Umbilical cord (tissue), 2 donors: ENCODE results near the gene THSD4. TPM values are rescaled to one million over a fixed set of nuclear protein-coding genes. Genes with fewer than 3 reads are reported as not detected.
A peak's percentile ranks its signal among the peaks of the same experiment; 100 is the strongest.

ENCODE experiments used
- DNase-seq: peaks from one replicate; pipeline ENCODE4 v3.0.0-alpha.2; 2015; ENCODE audit warnings: low spot score
- total RNA-seq: library from RNA; depleted of rRNA; stranded (reverse); fragments of >200 nt; gene quantifications from one replicate; pipeline ENCODE4 v1.2.3, GENCODE V29; 2014; ENCODE audit warnings: low replicate concordance; ENCODE audit not compliant: insufficient read depth

The THSD4 gene
- total RNA-seq, 1 donor from 2014 or later, result 9.1 TPM

GRCh38 chr15:71097890-71098289 lies 17.4 kb upstream of the THSD4 start:
- no peak for DNase-seq

GRCh38 chr15:71098920-71099319 lies 16.4 kb upstream of the THSD4 start:
- no peak for DNase-seq

- no peak for DNase-seq
Observed at GRCh38 chr15:71103102-71103676, 12.1 kb upstream of the THSD4 start.

GRCh38 chr15:71104636-71105035 lies 10.6 kb upstream of the THSD4 start:
- no peak for DNase-seq

GRCh38 chr15:71105444-71105843 lies 9.8 kb upstream of the THSD4 start:
- no peak for DNase-seq

- DNase-seq, result no peak
Observed at GRCh38 chr15:71106802-71107500, 8.3 kb upstream of the THSD4 start.

GRCh38 chr15:71107501-71107815 lies 7.8 kb upstream of the THSD4 start:
- no peak for DNase-seq

- peak; percentile 82 for DNase-seq
Observed at GRCh38 chr15:71109130-71109529, 6.1 kb upstream of the THSD4 start.

- DNase-seq, result no peak
Observed at GRCh38 chr15:71109905-71110304, 5.4 kb upstream of the THSD4 start.

- no peak for DNase-seq
Observed at GRCh38 chr15:71110405-71111180, 4.7 kb upstream of the THSD4 start.

GRCh38 chr15:71111181-71111565 lies 4.1 kb upstream of the THSD4 start:
- DNase-seq, result no peak

- no peak for DNase-seq
Observed at GRCh38 chr15:71111950-71112349, 3.3 kb upstream of the THSD4 start.

GRCh38 chr15:71112429-71112828 lies 2.8 kb upstream of the THSD4 start:
- no peak for DNase-seq

- DNase-seq, result no peak
Observed at GRCh38 chr15:71114066-71114680, 1.1 kb upstream of the THSD4 start.

- peak; percentile 47 for DNase-seq
Observed at GRCh38 chr15:71115567-71116351, 488 bp downstream of the THSD4 start.

GRCh38 chr15:71116366-71116765 lies 1.1 kb downstream of the THSD4 start:
- DNase-seq, result no peak

GRCh38 chr15:71116942-71117341 lies 1.7 kb downstream of the THSD4 start:
- DNase-seq, result no peak

GRCh38 chr15:71117714-71118305 lies 2.5 kb downstream of the THSD4 start:
- DNase-seq, result no peak

GRCh38 chr15:71118345-71118744 lies 3.1 kb downstream of the THSD4 start:
- no peak for DNase-seq

GRCh38 chr15:71118881-71119632 lies 3.8 kb downstream of the THSD4 start:
- DNase-seq, result no peak
